ENCODE data around the gene RAB8A.

DNA sequence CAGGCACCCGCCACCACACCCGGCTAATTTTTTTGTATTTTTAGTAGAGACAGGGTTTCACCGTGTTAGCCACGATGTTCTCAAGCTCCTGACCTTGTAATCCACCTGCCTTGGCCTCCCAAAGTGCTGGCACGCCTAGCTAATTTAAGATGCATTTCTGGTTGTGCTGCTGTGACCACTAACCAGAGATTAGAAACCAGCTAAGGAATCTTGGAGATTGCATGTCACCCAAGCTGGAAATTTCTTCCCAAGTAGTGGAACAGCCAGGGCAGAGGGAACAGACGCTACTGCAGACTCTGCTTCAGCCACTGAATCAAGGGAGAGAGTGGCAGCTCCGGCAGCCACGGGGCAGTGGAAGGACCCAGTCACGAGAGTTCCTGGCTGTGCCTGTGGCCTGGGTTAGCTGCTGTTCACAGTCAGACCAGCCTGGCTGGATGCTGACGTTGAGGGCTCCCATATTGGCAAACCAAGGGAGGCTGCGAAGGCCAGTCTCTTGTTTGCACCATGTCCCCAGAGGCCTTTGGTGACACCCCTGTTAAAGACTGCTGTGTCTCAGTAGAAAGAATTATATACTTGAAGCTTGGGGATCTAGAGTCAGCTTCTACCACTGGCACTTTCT lies 27.5 kb upstream of the RAB8A start:
- TF ChIP-seq, protein P1, sequence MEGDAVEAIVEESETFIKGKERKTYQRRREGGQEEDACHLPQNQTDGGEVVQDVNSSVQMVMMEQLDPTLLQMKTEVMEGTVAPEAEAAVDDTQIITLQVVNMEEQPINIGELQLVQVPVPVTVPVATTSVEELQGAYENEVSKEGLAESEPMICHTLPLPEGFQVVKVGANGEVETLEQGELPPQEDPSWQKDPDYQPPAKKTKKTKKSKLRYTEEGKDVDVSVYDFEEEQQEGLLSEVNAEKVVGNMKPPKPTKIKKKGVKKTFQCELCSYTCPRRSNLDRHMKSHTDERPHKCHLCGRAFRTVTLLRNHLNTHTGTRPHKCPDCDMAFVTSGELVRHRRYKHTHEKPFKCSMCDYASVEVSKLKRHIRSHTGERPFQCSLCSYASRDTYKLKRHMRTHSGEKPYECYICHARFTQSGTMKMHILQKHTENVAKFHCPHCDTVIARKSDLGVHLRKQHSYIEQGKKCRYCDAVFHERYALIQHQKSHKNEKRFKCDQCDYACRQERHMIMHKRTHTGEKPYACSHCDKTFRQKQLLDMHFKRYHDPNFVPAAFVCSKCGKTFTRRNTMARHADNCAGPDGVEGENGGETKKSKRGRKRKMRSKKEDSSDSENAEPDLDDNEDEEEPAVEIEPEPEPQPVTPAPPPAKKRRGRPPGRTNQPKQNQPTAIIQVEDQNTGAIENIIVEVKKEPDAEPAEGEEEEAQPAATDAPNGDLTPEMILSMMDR (IDR thresholded peaks at IDR 0.05): no peak
- TF ChIP-seq EP300 (IDR thresholded peaks at IDR 0.05; ENCODE audit: low read depth) (no peak), POLR2AphosphoS5 (IDR thresholded peaks at IDR 0.05) (peak in 1 of 3 donors; percentile 5), POLR2A (IDR thresholded peaks at IDR 0.05) (no peak)
